GM18508 (cell line): ENCODE results near the gene DCLK1.

Experiments used
- ATAC-seq: cut with Tn5 transposase; IDR thresholded peaks from one replicate; pipeline ENCODE4 v1.9.1; 2021; ENCODE audit warnings: moderate number of reproducible peaks; ENCODE audit not compliant: insufficient read depth, unreplicated experiment

The DCLK1 gene

GRCh38 chr13:36131222-36131930, at the start of gene DCLK1:
TSS of gene DCLK1 (minus strand) at chr13:36131382.
- no peak for ATAC-seq

GRCh38 chr13:36175621-36176020, 44.4 kb upstream of the DCLK1 start:
- no peak for ATAC-seq

DNA sequence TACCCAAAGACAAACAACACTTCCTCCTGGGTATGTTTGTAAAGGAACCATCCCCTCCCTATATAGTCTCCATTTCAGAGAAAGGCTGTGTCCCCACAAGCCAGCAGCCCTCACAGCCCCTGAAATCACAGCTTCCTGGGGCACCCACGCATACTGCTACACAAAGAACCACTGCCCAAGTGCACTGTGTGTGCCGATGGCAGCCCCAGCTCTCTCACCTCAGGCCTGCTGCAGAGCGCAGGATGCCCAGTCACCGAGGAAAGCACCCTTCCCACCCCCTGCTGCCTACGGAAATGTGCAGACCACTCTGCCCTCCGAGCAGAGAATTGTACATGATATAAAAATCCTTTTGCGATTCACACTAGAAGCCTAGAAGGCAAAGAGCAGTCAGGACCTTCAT, 43.7 kb upstream of the DCLK1 start:
- no peak for ATAC-seq

GRCh38 chr13:36173571-36174322, 42.6 kb upstream of the DCLK1 start:
- no peak for ATAC-seq

DNA sequence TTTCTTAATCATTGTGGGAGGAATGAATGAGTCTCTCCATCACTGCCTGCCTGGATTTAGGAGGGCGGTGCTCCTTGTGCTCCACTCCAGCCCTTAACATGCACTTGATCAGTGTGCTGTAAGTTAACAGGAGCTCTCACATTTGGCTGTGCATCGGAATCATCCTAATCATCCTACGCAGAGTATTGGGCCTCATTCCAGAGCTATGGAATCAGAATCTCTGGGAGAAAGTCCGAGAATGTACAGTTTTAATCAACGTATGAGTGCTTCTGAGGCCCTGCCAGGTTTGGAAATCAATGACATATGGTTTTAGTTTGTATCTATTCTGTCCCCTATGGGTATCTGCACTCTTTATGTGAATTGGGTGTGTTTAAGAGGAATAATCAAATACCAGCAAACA, 34.9 kb upstream of the DCLK1 start:
- ATAC-seq, result no peak

DNA sequence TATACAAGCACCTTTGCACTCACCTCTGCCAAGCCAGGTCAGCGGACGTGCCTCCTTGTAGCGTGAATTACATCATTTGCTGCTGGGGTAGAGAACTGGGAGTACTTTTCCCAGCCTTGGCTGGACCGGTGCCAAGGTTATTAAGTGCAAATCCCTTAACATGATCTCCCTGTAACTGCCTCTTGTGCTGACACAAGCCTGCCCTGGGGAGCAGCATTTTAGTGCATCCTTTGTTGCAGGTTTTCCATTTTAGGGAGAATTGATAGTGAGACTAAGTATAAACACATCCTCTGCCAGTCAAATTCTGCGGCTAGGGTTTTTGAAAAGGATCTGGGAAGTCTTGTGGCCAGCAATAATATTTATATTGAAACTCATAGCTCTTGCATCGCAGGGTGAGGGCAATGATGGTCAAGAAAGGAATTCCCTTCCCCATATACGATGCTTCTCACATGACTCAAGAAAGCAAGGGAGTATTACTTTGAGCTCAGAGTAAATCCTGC, 32.7 kb upstream of the DCLK1 start:
- ATAC-seq, result no peak

DNA sequence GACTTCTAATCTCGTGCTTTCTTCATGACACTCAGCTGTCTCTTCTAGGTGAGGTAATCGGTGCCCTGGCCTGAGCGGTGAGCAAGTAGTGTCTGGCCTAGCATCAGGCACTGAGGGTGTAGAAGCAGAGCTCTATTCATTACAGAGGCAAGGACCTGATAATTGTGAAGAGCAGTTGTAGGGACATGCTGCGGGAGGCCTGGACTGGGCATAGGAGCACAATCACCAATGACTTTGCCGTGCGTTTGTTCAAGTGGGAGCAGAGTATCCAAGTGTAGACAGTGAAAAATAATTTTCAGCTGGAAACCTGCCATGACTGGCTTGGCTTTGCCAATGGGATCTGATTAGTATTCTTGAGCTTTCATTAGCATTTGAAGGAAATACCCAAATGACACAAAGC, 32.1 kb upstream of the DCLK1 start:
- no peak for ATAC-seq

DNA sequence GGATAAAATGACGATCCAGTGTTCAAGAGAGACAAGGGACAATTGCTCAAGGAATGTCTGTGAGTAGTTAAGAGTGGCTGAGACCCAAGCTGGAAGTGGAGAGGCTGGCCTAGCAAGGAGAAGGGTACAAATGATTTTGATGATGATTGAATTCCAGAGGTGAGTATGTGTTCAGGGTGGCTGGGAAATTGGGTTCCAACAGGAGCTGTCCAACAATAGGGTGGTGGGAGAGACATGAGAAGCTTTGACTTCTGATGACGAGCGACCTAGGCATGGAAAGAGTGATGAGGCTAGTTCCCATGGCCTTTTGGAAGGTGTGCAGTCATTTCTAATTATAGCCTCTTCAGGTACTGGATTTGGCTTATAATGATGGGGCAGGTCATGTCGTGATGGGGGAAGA, 29.1 kb upstream of the DCLK1 start:
- no peak for ATAC-seq

DNA sequence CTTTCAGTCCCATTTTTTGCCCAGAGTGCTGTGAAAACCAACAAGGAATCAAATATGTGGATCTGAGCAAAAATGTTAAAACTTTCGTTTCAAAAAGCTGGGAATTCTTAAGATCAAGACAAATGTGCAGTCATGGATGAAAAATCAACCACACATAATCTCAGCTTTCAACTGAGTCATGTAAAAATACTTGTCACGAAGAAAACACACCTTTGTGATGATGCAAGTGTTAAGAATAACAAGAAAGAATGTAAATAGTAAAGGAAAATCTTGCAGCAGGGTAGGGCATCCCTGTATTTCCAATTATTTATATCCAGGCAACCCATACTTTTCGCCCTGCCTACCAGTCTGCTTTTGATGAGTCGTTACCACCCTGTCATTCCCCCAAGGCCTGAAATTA, 27.4 kb upstream of the DCLK1 start:
- no peak for ATAC-seq

- ATAC-seq, result no peak
These were observed 26.3 kb upstream of the DCLK1 start for GRCh38 chr13:36157480-36157879.

DNA sequence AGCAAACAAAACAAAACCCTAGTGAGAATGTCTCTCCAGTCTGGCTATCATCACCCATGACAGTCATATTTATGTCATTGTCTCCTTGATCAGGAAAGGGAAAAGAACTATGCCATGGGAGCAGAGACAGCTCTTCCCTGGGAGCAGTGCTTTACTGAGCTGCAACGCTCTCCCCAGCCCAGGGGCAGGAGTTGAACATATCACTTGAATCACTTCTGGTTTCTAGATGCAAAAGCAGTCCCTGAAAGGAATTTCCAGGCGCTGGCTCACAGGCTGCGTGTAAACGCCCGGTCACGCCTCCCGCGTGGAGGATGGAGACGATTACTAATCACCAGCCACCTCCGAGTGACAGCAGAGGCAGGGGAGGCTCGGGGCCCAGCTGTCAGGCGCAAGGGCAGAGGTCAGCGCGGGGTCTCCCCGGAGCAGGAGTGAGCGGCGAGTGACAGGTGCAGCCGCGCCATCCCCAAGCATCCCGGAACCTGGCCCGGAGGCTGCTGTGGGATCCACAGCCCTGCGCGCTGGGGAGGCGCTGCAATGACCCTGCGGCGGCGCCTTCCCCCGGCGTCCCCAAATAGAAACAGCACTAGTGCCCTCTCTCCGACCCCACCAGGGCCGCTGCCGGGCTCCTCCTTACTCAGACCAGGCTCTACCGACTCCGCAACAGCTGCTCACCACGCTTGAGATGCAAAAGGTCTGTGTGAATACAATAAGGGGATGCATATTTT, 23.5 kb upstream of the DCLK1 start:
- no peak for ATAC-seq

- no peak for ATAC-seq
These were observed 20.4 kb upstream of the DCLK1 start for GRCh38 chr13:36151591-36151990.

- ATAC-seq, result no peak
These were observed 17.3 kb upstream of the DCLK1 start for GRCh38 chr13:36148446-36148845.

GRCh38 chr13:36147330-36147729, 16.1 kb upstream of the DCLK1 start:
- no peak for ATAC-seq

DNA sequence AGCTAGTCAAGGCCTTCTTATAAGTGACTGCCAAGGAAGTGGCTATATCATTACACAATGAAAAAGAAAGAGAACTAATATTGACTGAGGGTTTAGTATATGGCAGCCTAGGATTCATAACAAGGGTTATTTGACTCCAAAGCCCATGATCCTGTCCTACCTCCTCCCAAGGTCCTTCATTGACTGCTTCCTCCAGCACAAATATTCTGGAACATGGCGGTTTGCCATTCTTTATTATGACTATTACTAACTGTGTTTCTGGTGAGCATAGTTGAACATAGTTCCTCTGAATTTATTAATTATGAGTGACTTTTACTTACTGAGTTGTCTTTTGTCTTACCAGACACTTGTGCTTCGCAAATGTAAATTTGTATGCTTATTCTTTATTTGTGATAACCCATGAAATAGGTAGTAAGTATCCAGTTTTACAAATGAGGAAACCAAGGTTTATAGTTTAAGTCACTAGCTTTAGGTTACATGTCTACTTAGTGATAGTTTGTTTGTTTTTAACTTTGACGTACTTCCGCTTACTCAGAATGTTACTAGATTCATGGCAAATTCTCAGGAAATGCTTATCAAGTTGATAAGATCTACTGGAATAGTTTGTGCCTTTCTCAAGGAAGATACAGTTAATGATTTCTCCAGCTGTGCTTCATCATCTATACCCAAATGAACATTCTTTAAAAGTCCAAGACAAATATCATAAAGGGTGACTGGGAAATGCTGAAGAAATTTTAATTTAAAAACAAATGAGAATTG, 15.5 kb upstream of the DCLK1 start:
- ATAC-seq, result no peak

DNA sequence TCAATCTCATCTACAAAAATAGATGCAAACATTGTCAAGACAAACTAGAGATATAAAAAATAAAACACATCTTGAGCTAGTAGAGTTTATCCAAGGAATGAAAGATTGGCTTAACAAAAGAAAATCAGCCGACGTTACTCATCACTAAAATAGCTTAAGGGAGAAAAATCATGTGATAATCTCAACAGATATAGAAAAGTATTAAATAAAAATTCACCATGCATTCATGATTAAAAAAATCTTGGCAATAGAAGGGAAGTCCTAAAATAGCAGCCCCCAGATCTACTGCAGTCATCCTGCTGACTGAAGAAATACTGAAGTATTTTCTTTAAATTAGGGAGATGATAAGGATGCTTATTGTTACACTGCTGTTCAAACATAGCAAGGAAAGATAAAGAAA, 12.6 kb upstream of the DCLK1 start:
- ATAC-seq, result no peak

DNA sequence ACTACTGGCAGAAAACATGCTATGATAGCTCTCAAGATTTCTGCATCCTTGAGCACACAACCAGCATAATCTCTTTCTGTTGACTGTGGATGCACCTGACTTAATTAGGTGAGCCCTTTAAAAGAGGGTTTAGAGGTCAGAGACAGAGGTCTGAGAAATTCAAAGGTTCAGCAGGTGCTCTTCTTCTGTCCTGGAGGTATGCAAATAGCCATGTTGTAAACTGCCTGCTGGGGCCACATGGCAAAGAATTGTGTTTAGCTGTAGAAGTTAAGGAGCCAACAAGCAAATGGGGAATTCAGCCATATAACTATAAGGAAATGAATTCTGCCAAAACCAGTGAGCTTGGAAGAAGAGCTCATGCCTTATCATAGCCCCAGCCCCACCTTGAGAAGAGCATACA, 11.6 kb upstream of the DCLK1 start:
- ATAC-seq, result no peak

DNA sequence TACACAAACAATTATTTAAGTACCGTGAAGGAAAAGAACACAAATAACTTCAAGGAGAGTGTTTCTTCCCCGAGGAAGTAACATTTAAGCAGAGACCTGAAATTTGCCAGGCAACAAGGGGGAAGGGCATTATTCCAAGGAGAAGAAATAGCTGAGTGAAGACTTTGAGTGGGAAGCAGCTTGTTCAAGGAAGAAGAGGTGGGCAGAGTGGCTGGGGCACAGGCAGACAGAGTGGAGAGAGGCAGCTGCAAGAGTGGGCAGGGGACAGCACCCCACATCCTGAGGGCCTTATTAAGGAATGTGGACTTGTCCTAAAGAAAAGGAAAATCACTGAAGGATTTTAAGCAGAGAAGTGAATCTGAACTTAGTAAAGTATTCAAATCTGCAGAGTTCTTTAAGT, 4.7 kb upstream of the DCLK1 start:
- no peak for ATAC-seq

DNA sequence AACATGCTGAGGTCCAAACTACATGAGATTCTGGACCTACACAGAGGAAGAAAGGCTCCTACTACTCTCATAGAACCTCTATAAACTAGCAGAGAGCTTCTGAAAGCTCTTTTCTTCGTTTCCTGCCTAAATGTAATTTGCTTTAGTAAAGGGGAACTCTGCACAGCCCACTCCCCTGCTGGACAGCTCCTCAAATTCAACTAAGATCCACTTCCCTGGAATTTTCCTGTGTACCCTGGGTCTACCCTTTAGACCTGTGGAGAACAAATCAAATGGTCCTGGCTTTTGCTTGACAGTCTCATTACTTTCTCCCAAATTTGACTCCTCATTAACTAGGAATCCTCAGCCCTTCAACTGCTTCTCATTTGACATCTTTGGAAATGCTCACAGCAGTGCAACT, 3.5 kb upstream of the DCLK1 start:
- ATAC-seq, result no peak

DNA sequence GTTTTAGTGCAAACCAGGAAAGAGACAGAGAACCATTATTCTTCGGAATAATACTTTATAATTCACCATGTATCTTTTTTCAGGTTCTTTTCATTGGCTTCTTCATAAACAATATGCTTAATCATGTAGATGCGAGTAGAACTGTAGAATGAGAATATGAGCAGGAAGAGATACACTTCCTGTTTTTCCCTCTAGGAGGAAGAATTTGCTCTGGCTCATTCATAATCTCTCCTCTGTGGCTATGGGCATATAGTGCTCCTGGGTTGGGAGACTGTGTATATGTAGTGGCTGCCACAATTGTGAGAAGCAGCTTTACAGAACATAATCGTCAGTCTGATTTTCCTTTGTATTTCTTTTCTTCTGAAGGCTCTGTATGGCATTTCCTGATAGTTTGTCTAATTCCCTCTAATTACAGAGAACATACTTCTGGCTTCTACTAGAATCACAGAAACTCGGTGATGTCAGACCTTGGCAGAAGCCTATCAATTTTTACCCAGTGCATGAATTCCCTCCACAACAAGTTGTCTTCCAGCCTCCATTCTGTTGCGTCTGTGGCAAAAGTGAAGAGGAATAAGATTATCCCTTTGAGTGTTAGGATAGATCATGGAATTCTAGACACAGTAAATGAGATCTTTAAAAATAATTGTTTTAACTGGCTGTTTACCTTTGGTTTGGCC, 2.9 kb upstream of the DCLK1 start:
- no peak for ATAC-seq
